Measurements from ENCODE around the gene MED26.
"Not testable (repeated sequence)": the region's sequence is repeated elsewhere in the genome, so short reads cannot be mapped to it uniquely, and the experiment has no call there.

The MED26 gene, protein sequence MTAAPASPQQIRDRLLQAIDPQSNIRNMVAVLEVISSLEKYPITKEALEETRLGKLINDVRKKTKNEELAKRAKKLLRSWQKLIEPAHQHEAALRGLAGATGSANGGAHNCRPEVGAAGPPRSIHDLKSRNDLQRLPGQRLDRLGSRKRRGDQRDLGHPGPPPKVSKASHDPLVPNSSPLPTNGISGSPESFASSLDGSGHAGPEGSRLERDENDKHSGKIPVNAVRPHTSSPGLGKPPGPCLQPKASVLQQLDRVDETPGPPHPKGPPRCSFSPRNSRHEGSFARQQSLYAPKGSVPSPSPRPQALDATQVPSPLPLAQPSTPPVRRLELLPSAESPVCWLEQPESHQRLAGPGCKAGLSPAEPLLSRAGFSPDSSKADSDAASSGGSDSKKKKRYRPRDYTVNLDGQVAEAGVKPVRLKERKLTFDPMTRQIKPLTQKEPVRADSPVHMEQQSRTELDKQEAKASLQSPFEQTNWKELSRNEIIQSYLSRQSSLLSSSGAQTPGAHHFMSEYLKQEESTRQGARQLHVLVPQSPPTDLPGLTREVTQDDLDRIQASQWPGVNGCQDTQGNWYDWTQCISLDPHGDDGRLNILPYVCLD

DNA sequence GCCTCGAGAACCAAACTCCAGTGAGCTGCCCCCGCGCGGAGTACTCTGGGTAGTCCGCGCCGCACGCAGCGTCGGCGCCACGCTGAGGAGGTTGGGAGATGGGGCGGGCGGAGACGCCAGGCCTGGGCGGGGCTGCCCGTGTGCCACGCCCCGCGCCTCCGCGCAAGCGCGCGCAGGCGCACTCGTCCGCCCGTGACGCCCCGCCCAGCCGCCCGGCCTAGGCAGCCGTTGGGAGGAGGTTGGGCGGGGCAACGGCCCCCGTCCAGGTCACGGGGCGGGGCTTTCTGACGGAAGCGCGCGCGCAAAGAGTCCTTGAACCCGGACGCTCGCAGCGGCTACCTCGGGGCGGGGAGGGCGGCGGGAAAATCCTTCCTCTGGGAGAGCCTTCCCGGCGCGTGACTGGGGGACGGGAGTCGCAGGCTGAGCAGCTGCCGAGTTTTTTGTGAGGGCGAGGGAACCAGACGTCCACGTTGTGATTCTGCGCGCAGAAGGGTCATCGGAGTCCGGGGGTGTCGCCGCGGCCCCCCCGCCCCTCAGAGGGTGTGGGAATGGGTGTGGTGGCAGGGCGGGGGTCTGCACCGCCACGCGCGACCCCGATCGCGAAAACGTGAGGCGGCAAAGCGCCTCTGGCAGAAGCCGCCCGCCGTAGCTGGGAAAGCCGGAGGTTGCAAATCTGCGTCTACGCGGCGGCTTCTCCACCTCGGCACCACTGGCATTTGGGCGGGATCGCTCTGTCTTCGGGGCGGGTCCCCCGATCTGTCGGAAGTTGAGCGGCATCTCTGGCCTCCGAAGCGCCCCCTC lies at the start of gene MED26:
TSS of gene MED26 (minus strand) at position 22 of the 801 bp plus-strand sequence. CDS start 261 bp downstream, outside the sequence.
- peaks cover 37 to 47% of the 10 kb centered on the region in 2 donors for H3K36me3 Mint-ChIP-seq
- H3K27me3 Mint-ChIP-seq: no peaks in the 10 kb centered on the region
- peak within 1 kb of the TSS; percentile 95 to 98 for H3K4me3 Mint-ChIP-seq
- H3K9me3 Mint-ChIP-seq: peaks cover 0 to 1% of the 10 kb centered on the region in 2 donors
- ATAC-seq (replicated peaks): peak; percentile 93 to 94
- peak; percentile 90 for DNase-seq
- H3K4me1 Mint-ChIP-seq: peaks cover 32 to 46% of the 10 kb centered on the region in 2 donors
- peak within 1 kb of the TSS; percentile 99 for H3K27ac Mint-ChIP-seq

DNA sequence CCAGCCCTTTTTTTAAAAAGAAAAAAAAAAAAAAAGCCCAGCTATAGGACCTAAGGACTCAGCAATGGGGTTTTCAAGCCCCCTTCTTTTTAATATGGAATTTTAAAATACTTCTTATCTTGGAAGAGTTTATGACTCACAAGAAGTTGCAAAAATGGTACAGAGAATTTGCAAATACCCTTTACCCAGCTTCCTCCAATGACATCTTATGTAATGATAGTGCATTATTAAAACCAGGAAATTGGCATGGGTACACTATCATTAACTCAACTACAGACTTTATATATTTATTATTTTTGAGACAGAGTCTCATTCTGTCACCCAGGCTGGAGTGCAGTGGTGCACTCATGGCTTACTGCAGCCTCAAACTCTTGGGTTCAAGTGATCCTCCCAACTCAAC lies 49.1 kb upstream of the MED26 start:
- no peaks in the 10 kb centered on the region for H3K4me1 Mint-ChIP-seq

DNA sequence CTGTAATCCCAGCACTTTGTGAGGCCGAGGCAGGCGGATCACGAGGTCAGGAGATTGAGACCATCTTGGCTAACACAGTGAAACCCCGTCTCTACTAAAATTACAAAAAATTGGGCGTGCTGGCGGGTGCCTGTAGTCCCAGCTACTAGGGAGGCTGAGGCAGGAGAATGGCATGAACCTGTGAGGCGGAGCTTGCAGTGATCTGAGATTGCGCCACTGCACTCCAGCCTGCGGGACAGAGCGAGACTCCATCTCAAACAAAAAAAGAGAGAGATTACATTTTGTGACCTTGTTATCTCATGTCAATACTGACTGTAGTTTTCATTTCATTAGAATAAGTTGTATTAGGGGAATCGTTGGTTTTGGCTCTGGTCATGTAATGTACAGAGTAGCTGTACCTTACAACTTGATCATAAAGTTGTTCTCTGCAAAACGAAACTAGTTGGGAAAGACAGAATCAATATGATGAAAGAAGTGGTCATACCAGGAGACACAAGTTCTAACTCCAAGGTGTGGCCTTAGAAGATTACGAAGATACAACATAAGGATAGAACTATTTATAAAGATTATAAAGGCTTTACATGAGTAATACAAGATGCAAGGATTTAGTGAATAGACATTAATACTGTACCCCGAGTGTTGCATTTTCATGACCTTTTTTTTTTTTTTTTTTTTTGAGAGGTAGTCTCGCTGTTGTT lies 48.2 kb upstream of the MED26 start:
- Mint-ChIP-seq H3K27me3 (no peaks in the 10 kb centered on the region), H3K9me3 (peaks cover 1 to 6% of the 10 kb centered on the region in 2 donors), H3K4me3 (no peak overlapping the region), H3K36me3 (peaks cover 21 to 30% of the 10 kb centered on the region in 2 donors), H3K4me1 (no peaks in the 10 kb centered on the region), H3K27ac (no peak overlapping the region)
- ATAC-seq (replicated peaks) (no peak), DNase-seq (no peak)

More for the DNA sequence above, 49.1 kb upstream of the MED26 start:
- H3K27ac Mint-ChIP-seq: no peak overlapping the region
- peaks cover 4 to 8% of the 10 kb centered on the region in 2 donors for H3K9me3 Mint-ChIP-seq
- no peak for DNase-seq
- H3K36me3 Mint-ChIP-seq: peaks cover 28 to 37% of the 10 kb centered on the region in 2 donors
- no peak overlapping the region for H3K4me3 Mint-ChIP-seq
- no peak for ATAC-seq (replicated peaks)
- no peaks in the 10 kb centered on the region for H3K27me3 Mint-ChIP-seq

DNA sequence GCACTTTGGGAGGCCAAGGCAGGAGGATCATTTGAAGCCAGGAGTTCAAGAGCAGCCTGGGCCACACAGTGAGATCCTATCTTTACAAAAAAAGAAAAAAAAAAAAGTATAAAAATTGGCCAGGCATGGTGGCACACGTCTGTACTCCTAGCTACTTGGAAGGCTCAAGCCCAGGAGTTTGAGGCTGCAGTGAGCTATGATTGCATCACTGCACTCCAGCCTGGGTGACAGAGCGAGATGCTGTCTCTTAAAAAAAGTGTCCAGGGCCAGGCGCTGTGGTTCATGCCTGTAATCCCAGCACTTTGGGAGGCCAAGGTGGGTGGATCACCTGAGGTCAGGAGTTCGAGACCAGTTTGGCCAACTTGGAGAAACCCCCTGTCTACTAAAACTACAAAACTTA lies 45.8 kb upstream of the MED26 start:
- not testable (repeated sequence) for H3K27ac Mint-ChIP-seq; H3K4me3 Mint-ChIP-seq; DNase-seq; ATAC-seq (replicated peaks); H3K4me1 Mint-ChIP-seq; H3K9me3 Mint-ChIP-seq; H3K27me3 Mint-ChIP-seq
- peaks cover 9 to 13% of the 10 kb centered on the region in 2 donors for H3K36me3 Mint-ChIP-seq

DNA sequence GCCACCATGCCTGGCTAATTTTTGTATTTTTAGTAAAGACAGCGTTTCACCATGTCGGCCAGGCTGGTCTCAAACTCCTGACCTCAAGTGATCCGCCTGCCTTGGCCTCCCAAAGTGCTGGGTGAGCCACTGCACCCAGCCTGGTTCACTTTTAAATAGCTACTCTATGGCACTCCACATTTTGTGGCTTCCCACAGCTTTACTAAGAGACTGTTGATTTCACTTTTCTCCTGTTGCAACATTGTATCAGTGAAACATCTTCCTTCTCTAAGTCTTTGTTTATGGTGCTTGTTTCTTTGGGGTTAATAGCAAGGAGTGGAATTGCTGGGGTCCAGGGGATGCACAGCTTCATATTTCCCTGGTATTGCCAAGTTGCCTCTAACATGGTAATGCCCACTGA lies 45.2 kb upstream of the MED26 start:
- H3K9me3 Mint-ChIP-seq: no peaks in the 10 kb centered on the region
- no peak for ATAC-seq (replicated peaks)
- DNase-seq: no peak
- H3K4me3 Mint-ChIP-seq: no peak overlapping the region
- no peaks in the 10 kb centered on the region for H3K27me3 Mint-ChIP-seq
- peaks cover 11 to 13% of the 10 kb centered on the region in 2 donors for H3K36me3 Mint-ChIP-seq
- no peak overlapping the region for H3K27ac Mint-ChIP-seq
- H3K4me1 Mint-ChIP-seq: no peaks in the 10 kb centered on the region

DNA sequence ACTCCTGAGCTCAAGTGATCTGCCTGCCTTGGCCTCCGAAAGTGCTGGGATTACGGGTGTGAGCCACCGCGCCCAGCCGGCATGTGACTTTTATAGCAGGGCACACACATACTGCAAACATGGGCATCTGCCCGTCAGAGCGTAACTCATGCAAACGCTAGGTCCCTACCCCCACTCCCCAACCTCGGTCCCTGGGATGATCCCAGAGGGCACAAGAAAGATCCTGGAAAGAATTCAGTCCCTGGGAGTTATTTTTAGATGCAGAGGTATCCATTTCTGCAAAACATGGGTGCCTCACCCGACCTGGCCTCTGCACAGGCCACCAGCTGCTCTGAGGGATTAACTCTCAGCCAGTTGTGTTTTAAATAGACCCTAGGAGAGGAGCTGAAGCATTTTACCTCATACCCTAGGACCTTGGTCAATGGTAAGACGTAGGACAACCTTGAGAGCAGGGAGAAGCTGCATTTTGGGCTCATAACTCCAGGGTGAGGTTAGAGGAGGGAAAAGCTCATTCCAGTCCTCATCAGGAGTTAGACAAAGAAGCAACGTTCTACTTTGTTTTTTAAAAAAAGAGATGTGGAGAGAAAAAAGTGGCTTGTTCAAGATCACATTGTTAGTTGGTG lies 43.8 kb upstream of the MED26 start:
- H3K27ac Mint-ChIP-seq: no peak overlapping the region
- no peaks in the 10 kb centered on the region for H3K27me3 Mint-ChIP-seq
- H3K36me3 Mint-ChIP-seq: peaks cover 5 to 9% of the 10 kb centered on the region in 2 donors
- ATAC-seq (replicated peaks) (no peak), DNase-seq (no peak)
- H3K9me3 Mint-ChIP-seq: no peaks in the 10 kb centered on the region
- no peak overlapping the region for H3K4me3 Mint-ChIP-seq
- no peaks in the 10 kb centered on the region for H3K4me1 Mint-ChIP-seq

DNA sequence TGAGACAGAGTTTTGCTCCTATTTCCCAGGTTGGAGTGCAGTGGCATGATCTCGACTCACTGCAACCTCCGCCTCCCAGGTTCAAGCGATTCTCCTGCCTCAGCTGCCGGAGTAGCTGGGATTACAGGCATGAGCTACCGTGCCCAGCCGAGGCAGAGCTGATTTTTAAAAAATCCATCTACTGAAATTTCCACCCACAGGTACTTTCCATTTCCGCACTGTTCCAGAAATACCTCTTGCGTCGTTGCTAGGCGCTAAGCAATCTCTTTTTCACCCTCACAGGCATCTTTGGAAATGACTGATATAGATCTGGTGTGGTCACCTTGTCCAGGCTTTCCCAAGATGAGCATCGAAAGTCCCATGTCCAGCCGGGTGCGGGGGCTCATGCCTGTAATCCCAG lies 42.3 kb upstream of the MED26 start:
- no peaks in the 10 kb centered on the region for H3K9me3 Mint-ChIP-seq
- no peak overlapping the region for H3K4me3 Mint-ChIP-seq
- H3K36me3 Mint-ChIP-seq: peaks cover 7 to 13% of the 10 kb centered on the region in 2 donors
- ATAC-seq (replicated peaks): no peak
- no peak overlapping the region for H3K27ac Mint-ChIP-seq
- DNase-seq: no peak
- H3K4me1 Mint-ChIP-seq: no peaks in the 10 kb centered on the region
- H3K27me3 Mint-ChIP-seq: no peaks in the 10 kb centered on the region

DNA sequence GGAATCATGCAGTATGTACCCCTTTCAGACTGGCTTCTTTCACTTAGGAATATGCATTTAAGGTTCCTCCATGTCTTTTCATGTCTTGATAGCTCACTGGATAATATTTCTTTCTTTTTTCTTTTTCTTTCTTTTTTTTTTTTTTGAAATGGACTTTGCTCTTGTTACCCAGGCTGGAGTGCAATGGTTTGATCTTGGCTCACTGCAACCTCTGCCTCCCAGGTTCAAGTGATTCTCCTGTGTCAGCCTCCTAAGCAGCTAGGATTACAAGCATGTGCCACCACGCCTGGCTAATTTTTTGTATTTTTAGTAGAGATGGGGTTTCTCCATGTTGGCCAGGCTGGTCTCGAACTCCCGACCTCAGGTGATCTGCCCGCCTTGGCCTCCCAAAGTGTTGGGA lies 40.7 kb upstream of the MED26 start:
- H3K4me3 Mint-ChIP-seq; H3K9me3 Mint-ChIP-seq; ATAC-seq (replicated peaks); H3K27ac Mint-ChIP-seq; DNase-seq; H3K27me3 Mint-ChIP-seq; H3K4me1 Mint-ChIP-seq: not testable (repeated sequence)
- H3K36me3 Mint-ChIP-seq: peaks cover 10 to 11% of the 10 kb centered on the region in 2 donors

DNA sequence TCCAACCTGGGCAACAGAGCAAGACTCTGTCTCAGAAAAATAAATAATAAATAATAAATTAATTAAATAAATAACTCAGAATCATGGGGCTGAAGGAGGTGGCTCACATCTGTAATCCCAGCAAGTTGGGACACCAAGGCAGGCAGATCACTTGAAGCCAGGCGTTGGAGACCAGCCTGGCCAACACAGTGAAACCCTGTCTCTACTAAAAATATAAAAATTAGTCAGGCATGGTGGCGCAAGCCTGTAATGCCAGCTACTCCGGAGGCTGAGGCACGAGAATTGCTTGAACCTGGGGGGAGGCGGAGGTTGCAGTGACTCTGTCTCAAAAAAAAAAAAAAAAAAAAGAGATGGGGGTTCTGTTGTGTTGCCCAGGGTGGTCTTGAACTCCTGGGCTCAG lies 40.2 kb upstream of the MED26 start:
- H3K27ac Mint-ChIP-seq: no peak overlapping the region
- H3K4me1 Mint-ChIP-seq: peaks cover 5 to 10% of the 10 kb centered on the region in 2 donors
- H3K27me3 Mint-ChIP-seq: no peaks in the 10 kb centered on the region
- DNase-seq (no peak), ATAC-seq (replicated peaks) (no peak)
- no peak overlapping the region for H3K4me3 Mint-ChIP-seq
- peaks cover 8 to 12% of the 10 kb centered on the region in 2 donors for H3K36me3 Mint-ChIP-seq
- H3K9me3 Mint-ChIP-seq: no peaks in the 10 kb centered on the region

DNA sequence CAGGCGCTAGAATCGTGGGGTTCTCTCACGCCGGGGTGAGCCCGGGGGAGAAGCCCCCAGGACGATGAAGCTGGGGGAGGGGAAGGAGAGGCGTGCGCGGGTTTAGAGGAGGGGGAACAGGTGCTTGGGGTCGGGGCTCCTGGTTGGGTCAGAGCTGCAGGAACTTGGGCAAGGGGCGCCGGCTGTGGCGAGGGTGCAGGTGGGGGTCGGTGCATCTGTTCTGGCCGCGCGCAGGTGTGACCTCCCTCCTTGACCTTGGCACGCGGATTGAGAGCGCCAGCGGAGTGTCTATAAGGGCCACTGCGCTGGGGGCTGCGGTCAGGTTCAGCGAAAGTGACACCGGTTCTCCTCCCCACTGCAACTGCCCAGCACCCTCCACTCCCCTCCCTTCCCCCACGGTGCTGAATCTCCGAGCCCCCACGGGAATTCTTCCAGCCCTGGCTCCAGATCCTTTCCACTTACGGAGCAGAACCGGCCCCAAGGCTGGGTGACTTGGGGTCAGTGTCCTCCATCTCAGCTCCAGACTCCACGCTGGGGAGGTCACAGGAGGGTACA lies 33.6 kb upstream of the MED26 start:
- Mint-ChIP-seq H3K4me1 (peaks cover 19 to 43% of the 10 kb centered on the region in 2 donors), H3K4me3 (peak overlapping the region; percentile 89 to 100), H3K27me3 (no peaks in the 10 kb centered on the region), H3K9me3 (no peaks in the 10 kb centered on the region), H3K27ac (peak overlapping the region; percentile 94), H3K36me3 (peaks cover 22 to 29% of the 10 kb centered on the region in 2 donors)
- ATAC-seq (replicated peaks): peak; percentile 4 to 16
- peak; percentile 31 for DNase-seq

DNA sequence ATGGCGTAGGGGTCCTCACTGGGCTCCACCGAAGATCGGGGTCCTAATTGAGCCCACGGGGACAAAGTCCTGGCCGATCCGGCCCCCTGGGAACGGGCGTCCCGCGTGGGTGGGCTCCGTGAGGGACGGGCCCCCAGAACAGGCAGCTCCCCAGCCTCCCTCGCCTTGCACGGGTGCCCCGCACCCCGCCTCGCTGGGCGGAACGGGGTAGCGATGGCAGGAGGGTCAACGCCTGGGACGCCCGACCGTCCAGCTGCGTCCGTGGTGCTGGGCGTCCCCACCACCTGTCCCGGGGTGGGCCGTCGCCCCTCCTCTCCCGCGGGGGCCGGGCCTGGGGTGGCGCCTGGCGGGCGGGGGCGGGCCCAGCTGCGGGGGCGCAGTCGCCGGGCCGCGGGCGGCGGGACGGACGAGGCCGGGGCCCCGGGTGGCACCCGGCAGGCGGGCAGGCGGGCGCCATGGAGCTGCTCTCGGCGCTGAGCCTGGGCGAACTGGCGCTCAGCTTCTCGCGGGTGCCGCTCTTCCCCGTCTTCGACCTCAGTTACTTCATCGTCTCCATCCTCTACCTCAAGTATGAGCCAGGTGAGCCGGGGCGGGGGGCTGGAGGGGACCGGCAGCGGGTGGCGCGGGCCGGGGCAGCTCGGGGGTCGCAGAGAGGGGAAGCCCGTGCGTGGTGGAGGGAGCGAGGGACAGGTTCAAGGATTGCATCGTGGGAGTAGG lies 32.9 kb upstream of the MED26 start, which contains the start of gene TMEM38A:
TSS of gene TMEM38A (plus strand) at position 377 of the 717 bp plus-strand sequence. CDS start at position 456, 79 bp downstream.
- DNase-seq: peak; percentile 39
- Mint-ChIP-seq H3K27ac (peak within 1 kb of the TSS; percentile 97), H3K36me3 (peaks cover 28 to 36% of the 10 kb centered on the region in 2 donors), H3K4me3 (peak within 1 kb of the TSS; percentile 96 to 100), H3K27me3 (no peaks in the 10 kb centered on the region), H3K4me1 (peaks cover 21 to 49% of the 10 kb centered on the region in 2 donors), H3K9me3 (no peaks in the 10 kb centered on the region)
- ATAC-seq (replicated peaks): peak; percentile 17 to 21

DNA sequence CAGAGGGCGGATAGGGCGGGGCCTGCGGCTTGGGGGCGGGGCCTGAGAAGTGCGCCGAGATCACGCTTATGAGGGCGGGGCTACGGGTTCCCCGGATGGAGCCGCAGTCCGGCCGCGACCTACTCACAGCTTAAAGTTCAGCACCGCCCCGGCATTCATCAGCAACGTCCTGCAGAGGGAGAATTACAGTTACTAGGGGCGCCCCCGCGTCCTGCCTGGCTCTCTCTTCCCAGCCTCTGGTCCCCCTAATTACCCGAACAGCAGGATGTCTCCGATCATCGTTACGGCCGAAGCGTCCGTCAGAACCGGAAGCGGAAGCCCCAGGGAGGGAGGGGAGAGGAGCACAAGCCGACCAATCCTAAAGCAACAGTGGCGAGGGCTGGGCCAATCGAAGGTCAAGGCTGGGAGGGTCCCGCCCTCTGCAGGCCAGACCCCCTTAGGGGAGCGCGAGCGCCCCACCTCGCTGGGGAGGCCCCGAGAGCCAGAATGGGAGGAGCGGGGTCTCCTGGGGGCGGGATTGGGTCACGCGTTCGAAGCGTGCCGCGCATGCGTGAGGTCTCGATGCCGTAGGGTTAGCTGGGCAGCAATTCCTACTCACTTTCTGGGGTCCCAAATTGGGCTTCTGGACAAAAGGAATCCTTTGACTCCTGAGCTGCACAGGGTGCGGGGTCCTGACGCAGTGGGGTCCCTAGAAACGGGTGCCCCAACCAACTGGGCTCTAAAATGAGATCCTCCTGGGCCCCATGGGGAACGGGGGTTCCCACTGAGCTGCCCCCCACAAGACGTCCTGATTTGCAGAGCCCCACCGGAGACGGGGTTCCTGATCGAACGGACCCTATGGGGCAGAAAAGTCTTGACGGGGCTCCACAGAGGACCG lies 32.1 kb upstream of the MED26 start, which contains the start of gene SMIM7:
TSS of gene SMIM7 (minus strand) at position 313 of the 877 bp plus-strand sequence. CDS start at position 279, 34 bp downstream.
- peaks cover 21 to 51% of the 10 kb centered on the region in 2 donors for H3K4me1 Mint-ChIP-seq
- peak; percentile 96 for ATAC-seq (replicated peaks)
- H3K36me3 Mint-ChIP-seq: peaks cover 26 to 35% of the 10 kb centered on the region in 2 donors

More for the DNA sequence above, 32.1 kb upstream of the MED26 start, which contains the start of gene SMIM7:
- peak within 1 kb of the TSS; percentile 96 to 100 for H3K4me3 Mint-ChIP-seq
- H3K27me3 Mint-ChIP-seq: no peaks in the 10 kb centered on the region
- H3K27ac Mint-ChIP-seq: peak within 1 kb of the TSS; percentile 97
- H3K9me3 Mint-ChIP-seq: no peaks in the 10 kb centered on the region
- DNase-seq: peak; percentile 99

Data from stimulated activated naive B cell treated with anti-CD40 and anti-IgM and Interleukin-4, amounts not matched to agents 10 μg/mL and 1 μg/mL and 100 μg/mL, for 72 hours (primary cell).